Endometrial microvascular endothelial cells (primary cell): ENCODE results near the gene NTM. TPM values are rescaled to one million over a fixed set of nuclear protein-coding genes. Genes with fewer than 3 reads are reported as not detected.
"Not testable (repeated sequence)": the region's sequence is repeated elsewhere in the genome, so short reads cannot be mapped to it uniquely, and the experiment has no call there.

Experiments
- in situ Hi-C: cut with HindIII; loops from 2 replicates; pipeline ENCODE4 v1.10.0; 2017; ENCODE audit warnings: low sequenced_read_pairs, low pct_unique_long_range_greater_than_20kb; ENCODE audit errors: inconsistent ontology term
- total RNA-seq: library from RNA; depleted of rRNA; stranded (reverse); fragments of >200 nt; gene quantifications from one replicate; pipeline ENCODE4 v1.2.3, GENCODE V29; 2015; ENCODE audit errors: inconsistent ontology term

The NTM gene
- total RNA-seq, 1 donor from 2014 or later = 4.3 TPM

DNA sequence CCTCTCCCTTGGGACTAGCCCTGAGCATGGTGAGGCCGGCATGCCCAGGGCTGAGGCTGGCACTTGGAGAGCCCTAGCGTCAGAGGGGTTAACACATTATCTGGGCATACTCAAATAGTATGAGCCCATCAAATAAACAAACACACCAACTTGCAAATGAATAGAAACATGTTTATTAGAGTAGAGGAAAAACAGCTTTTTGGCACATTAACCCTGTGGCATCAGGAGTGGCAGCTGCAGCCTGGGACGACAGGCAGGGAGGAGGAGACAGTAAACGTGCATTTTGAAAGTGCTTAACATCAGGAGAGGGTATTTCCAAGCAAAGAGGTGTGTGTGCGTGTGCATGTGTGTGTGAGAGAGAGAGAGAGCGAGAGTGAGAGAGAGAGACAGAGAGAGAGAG lies 684.9 kb downstream of the NTM start:
- in situ Hi-C loops = no loop called here

DNA sequence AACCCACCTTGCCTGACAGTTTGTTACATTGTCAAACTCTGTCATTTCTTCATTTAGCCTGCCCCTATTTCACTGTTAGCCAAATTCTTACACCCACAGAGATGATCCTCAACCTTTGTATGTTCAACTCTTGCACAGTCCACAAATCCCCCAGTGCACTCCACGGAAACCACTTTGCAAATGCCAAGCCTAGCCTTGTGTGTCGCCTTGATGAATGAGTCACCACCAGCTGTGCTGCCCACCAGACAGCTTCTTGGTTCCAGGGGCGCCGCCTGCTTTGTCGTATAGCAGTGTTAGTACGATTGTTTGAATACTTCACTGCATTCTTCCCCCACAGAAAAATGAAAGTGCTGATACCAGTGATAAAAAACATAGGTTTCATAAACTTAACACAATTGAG lies 686.3 kb downstream of the NTM start:
- in situ Hi-C loops = no loop called here

DNA sequence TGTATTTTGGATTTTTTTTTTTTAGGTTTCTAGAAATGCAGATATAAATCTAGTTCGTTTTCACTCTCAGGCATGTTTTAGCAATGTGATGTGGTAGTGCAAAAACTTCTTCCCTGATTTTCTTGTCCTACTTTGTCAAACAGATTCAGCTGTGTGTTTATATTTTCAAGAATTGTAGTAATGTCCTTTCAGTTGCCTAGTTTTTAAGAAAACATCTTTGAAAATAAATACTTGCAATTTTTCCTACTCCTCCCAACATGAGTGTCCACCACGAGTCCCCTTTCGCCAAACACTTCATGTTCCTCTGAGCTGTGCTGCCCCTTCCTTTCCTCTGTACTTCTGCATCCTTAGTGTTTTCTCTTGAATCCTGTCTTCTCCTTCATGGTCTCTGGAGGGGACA lies 686.9 kb downstream of the NTM start:
- in situ Hi-C loops = no loop called here

DNA sequence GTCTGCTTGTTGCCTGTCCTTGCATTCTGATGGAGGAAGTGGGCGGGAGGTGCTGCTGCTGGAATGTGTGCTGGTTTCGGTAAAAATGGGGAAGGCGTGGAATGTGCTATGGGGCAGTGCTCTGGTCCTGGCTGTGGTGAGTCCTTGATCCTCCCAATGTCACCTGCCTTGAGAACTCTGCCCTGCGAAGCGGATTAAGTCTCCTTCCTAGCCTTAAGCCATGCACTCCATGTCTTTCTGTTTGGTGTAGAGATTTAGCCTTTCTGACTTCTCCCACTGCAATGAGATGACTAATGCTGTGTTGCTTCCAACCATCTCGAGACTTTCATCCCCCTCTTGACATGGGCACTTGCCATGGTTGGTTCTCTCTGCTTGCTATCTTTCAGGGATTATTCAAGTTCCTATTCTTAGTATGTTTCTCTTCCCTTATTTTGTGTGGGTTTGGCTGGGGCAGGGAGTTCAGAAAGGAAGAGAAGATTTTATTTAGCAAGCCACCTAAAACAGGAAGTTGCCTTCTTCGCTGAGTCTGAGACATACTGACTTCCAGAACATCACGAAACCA lies 687.9 kb downstream of the NTM start:
- in situ Hi-C loops = no loop called here

DNA sequence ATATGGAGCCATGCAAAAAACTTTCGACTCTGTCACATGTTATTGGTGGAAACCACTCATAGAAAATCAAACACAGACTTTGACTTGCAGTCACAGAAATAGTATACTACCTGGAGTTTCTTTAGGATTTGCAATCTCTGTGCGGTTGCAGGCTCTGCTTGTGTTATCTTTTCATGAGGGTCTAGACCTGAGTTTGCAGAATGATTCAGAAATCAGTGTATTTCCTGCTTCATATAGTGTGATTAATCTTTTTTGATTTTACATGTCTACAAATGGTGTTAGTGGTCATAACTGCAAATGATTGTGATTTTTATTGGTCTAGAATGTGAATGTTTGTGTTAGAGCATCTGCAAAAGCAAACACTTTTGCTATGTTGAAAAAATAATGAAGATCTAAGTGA lies 690.2 kb downstream of the NTM start:
- in situ Hi-C loops = no loop called here

DNA sequence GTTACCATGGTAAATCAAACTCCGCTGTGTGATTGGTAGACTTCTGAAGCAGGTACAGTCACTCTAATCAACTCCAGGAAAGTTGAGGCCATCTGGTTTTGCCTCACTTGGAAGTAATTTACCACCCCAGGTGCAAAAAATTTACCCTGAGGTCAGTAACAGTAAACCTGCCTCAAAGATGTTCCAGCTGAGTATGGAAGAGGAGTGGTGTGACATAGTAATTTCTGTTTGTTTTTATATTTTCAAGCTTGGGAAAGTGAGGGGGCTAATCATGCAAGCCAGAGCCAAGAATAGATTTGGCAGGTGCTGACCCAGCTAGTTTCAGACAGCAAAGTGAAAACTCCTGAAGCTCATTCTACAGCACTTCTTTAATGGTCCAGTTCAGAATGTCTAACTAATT lies 691.6 kb downstream of the NTM start:
- in situ Hi-C loops = no loop called here

DNA sequence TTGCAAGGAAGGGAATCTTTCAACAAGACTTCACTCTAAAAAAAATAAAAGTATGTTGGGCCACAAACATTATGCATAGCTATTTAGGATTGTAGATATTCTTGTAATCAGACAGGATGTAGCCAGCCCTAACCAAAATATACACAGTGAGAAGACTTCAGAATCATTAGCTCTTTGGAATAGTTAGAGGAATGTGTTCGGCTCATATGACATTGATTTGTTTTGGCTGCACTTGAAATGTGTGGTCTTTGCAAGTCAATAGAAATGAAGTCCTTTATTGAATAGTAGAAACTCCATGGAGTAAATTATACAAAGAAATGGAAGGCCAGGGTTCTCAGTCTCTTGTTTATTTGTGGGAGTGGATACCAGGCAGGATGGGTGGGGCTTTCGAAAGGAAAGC lies 692.1 kb downstream of the NTM start:
- in situ Hi-C loops = no loop called here

DNA sequence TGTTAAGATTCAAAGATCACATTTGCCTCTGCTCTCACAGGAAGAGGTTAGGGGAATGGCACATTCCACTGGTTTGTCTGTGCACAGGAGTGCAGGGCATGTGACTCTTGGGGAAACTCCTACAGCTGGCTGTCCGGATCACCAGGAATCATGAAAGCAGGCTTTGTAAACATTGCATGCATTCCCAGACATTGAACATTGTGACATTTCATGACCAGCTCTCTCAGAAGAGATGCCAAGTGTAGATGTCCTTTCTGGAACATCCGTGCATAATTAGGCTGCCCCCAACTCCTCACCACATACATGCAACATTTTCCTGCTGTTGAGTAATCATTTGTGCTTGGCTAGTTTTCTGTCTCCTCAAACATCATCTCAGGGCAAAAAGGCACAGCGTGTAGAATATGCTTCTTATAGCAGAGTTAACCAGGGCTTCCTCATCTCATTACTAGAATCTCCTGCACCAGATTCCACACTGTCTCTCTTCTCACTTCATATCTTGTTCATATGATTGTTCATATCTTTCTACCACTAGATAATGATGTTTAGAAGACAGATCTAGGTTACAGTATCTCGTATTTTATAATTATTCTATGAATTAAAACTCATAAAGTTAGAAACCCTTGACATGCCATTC lies 694.7 kb downstream of the NTM start:
- in situ Hi-C loops = no loop called here

DNA sequence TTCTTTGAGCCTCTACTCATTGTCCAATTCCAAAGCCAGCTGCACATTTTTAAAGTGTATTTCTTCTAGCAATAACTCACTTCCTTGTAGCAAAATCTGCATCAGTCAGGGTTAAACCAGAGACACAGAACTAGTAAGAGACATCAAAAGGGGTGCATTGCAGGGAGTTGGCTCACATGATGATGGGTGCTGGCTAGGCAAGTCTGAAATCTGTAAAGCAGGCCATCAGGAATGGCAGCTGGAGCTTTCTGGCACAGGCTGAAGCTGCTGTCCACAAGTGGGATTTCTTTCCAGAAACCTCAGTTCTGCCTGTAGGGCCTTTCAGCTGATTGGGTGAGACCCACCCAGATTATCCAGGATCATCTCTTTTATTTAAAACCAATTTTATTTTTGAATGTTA lies 698.1 kb downstream of the NTM start:
- in situ Hi-C loops = no loop called here

DNA sequence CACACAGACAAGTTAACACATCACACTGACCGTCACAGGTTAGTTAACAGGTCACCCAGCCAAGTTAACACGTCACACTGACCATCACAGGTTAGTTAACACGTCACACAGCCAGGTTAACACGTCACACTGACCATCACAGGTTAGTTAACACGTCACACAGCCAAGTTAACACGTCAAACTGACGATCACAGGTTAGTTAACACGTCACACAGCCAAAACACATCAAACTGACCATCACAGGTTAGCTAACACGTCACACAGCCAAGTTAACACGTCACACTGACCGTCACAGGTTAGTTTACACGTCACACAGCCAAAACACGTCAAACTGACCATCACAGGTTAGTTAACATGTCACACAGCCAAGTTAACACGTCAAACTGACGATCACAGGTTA lies 699.2 kb downstream of the NTM start:
- in situ Hi-C loops = not testable (repeated sequence)

DNA sequence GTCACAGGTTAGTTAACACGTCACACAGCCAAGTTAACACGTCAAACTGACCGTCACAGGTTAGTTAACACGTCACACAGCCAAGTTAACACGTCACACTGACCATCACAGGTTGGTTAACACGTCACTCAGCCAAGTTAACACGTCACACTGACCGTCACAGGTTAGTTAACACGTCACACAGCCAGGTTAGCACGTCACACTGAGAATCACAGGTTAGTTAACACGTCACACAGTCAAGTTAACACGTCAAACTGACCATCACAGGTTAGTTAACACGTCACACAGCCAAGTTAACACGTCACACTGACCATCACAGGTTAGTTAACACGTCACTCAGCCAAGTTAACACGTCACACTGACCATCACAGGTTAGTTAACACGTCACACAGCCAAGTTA lies 700.5 kb downstream of the NTM start:
- in situ Hi-C loops = not testable (repeated sequence)

DNA sequence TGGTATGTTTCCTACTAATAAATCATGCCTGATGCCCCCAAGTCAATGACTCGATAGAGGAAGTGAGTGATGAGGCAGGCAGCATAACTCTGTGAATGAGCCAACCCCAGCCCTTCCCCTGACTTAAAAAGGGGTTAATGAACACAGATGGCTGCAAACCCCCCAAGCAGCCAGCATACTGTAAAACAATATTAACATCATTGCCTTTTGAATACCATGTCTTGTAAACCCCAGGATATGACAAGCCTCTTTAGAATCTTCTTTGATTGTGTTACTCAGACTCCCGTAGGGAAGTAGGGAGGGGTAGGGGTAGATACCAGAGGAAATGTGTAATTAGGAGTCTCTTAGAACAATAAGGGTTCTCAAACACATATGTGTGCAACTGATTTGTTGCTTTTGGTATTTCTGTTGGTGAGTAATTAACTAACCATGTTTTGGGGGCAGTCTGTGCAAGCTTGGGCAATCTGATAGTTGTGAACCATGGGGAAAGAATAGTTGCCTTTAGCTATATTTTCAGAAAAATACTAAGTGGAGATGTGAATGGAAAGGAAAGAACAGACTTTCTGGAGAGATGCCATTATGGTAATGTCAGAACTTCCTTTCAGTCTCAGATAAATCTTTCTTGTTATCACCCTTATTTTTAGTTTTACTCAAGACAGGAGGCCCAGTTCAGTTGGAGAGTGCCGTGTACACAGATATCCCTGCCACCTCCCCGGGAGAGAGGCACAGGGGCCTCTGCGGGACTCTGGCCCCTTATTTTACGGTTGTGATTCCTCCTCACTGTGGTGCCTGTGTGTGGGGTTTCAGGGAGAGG lies 701.8 kb downstream of the NTM start:
- in situ Hi-C loops = no loop called here

DNA sequence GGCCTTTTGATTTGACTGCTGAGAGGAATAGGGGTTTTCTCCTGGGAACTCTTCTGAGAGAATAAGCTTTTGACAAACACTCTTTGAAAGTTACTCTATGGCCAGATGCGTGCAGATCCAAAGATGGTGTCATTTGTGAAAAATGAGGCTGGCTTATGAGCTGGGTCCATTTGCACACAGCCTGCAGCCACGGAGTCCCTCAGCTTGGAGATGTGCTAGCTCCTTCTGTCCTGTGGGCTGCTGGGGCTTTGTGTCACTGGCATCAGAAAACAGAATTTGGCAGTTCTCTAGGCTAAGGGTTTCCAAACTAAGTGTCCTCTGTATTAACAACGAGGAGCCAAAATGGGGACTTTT lies 702.4 kb downstream of the NTM start:
- in situ Hi-C loops = no loop called here

DNA sequence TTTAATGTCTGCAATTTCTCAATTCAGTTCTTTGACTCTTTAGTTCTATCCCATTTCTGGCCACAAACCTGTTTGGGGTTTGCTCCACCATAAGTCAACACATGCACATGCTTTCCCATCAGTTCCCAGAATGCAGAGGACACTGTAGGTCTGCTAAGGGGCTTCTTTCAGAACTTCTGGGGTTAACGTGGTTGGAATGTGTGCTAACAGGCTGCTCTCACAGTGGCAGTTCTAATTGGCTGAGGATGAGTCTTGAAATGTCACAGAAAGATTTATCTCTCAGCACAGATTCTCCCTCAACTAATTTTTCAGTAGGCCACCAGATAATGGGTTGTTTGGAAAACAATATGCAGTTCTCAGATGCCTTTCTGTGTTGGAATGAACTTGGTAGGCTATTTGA lies 703.4 kb downstream of the NTM start:
- in situ Hi-C loops = no loop called here

DNA sequence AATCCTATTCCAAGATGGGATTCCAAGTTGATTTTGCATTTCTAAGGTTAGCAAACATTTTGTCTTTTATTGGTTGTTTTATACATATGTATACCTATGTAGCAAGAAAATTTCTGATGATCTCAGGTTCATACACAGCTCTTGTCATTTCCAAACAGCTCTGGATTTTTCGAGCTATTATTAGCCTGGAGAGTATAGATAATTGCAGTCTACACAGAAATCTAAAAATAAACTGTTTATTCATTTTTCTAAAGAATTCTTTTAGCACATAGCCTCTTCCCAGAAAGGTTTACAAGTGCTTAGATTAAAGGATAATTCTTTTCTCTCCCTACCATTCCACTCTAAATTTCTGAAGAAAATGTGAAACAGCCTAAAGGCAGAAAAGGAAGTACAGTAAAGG lies 705.0 kb downstream of the NTM start:
- in situ Hi-C loops = no loop called here

DNA sequence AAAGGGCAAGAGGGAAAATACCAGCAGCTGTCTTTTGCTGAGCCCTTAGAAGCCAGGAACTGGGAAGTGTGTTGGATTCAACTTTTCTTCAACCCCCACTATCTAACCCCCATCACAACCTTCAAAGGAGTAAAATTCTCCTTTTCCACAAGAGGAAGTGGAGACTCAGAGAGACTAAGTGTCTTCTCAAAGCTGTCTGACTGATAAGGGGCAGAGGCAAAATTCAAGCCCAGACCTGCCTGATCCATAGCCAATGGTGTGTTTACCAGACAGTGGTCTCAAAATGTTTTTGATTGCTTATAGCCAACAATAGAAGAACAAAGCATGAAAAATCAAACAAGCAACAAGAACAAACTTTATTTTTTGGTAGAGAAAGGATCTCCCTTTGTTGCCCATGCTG lies 707.0 kb downstream of the NTM start:
- in situ Hi-C loops = no loop called here

DNA sequence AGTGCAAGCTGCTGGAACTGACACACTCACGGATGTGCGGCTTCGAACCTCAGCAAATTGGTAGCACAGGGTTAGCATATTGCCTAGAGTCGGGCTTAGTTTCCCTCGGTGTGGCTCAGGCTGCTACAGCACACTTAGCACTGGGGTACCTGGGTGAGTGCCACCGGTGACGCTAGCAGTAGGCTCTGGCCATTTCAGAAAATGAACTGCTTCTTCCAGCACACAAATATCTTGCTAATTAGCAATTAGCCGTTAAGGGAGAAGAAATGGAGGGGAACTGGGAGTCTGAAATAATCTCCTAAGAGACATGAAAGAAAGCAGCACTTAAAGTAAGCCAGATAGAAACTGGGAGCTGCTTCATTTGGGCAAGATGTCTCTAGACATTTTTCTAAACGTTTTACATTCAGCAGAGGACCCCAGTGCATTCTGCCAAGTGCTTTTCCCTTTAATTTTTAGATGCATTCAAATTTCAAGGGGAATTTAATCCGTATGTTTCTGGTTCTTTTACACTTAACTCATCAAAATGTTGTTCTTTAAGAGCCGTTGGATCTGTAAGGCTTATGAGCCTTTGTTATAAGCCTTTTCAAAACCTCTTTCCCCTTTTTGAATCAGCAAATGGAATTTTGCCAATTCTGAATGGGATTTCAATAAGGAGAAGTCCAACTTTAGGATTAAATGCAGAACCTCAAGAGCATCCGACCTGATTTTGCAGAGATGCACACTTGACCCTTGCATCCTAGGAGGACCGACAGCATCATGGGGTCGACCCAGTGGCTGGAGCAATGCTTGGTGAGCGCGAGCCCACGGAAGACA lies 708.1 kb downstream of the NTM start:
- in situ Hi-C loops = no loop called here

DNA sequence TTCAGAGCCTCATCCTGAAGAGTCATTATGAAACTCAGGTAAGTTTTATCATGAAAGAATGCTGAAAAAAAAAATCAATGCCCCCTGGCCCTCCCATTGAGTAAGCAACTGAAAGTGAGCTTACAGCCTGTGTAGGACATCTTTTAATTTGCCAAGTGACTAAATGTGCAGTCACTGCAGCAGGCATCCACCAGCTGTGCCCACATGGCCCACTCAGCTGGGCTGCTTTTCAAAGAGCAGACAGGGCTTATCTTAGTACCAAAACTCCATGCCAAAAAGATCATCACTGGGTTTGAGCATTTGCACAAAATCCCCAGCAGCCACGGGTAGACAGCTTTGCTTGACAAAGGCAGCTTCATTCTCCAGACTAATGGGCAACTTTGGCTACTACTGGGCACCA lies 709.7 kb downstream of the NTM start:
- in situ Hi-C loops = no loop called here

DNA sequence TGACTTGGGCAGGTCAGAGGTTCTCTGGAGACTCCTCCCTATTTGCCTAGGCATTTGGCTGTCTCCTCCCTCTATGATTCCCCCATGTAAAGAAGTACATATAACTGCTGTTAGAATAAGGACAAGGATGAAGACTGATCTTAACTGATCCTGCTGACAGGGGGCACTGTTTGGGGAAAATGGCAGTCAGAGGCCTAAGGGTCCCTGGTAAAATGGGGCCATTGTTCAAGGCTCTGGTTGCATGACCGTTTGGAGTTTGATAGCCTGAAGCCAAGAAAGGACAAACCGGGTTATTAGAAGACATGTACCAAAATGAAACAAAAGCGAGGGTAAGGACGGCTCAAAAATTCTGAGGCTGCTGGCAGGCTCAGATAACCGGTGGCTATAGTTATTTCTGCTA lies 712.2 kb downstream of the NTM start:
- in situ Hi-C loops = no loop called here

DNA sequence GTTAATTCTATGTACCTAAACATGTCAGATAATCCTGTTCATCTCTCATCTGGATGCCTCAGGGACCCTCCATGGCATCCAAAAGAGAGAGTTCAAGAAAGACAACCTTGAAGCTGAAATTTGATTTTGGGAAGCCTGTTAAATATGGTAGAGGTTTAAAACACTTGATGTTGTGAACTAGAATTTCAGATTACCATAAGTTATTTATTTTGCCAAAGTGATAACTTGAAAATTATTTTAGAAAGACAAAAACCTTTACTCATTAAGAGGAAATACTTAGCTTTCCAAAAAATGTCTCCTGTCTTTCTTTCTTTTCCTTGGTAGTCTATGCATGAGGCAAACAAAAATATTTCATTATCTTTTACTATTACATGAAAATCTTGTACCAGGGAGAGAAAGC lies 714.0 kb downstream of the NTM start:
- in situ Hi-C loops = no loop called here
